SH-SY5Y (cell line): Measurements from ENCODE around the gene ZNF281.

Source experiments
- GATA2 ChIP-seq: IDR thresholded peaks from 2 replicates; pipeline ENCODE4 v1.6.1; 2011; ENCODE audit warnings: mild to moderate bottlenecking, low read depth, low read length
- GATA3 ChIP-seq: IDR thresholded peaks from 2 replicates; pipeline ENCODE4 v1.6.1; 2011; ENCODE audit warnings: low read depth, mild to moderate bottlenecking, low read length, moderate library complexity

The ZNF281 gene

DNA sequence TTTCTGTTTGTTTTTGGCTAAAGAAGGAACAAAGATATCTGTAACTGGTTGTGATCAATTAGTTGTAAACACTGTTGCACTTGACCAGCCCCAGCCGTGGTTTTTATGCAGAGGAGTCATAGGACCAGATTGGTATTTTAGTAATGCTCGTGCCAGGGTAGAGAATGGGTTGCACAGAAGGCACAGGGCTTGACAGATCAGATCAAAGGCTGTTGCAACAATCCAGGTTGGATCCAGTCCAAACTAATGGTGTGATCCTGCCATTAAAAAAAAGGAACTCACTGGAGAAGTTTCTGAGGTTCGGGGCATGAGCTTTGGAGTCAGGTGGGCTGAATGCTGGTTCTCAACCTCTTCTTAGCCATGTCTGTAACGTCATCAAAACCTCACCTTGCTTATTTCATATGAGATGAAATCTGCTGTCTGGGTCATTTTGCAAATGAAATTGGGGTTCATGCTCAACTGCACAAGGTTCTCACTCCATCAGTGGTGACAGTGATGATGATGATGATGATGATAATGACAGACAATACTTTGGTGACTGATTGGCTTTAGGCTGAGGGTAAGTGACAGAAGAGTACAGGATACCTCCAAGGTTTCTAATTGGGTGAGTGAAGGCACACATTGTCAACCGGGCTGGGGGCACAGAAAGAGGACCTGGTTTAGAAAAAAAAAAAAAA, 43.1 kb downstream of the ZNF281 start:
- TF ChIP-seq GATA2: no peak
- TF ChIP-seq GATA3: no peak

DNA sequence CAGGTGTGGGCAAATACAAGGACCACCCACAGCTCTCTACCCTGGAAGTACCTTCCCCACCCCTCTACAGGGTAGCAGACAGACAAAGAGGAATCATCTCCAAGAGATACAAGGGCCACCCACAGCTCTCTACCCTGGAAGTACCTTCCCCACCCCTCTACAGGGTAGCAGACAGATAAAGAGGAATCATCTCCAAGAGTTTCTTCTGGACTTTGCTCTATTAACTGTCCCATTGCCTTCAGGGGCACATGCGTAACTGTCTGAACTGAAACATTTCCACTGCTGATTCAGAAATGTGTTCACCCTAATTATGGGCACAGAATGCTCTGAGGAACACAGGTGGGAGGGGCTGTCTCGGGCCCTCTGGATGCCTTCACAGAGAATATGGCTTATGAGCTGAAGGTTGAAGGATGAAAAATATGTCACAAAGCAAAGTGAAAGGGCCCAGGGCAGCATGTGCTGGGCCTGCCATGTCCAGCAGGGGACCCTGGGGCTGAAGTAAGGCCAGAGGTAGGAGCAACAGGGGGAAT, 43.9 kb downstream of the ZNF281 start:
- TF ChIP-seq GATA3: no peak
- TF ChIP-seq GATA2: no peak

DNA sequence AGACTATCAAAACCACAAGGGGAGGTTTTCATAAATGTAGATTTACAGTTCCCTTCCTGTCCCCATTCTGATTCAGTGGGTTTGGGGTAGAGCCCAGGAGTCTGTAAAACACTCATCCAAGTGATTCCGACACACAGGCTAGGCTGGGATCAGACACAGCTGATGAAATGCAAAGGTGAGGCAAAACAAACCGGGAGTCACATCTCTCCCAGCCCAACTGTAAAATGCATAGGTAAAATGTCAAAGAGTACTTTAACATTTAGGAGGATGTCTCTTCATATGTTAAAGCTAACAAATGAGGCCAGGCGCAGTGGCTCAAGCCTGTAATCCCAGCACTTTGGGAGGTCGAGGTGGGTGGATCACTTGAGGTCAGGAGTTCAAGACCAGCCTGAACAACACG, 45.0 kb downstream of the ZNF281 start:
- no peak for TF ChIP-seq GATA3
- TF ChIP-seq GATA2: no peak

DNA sequence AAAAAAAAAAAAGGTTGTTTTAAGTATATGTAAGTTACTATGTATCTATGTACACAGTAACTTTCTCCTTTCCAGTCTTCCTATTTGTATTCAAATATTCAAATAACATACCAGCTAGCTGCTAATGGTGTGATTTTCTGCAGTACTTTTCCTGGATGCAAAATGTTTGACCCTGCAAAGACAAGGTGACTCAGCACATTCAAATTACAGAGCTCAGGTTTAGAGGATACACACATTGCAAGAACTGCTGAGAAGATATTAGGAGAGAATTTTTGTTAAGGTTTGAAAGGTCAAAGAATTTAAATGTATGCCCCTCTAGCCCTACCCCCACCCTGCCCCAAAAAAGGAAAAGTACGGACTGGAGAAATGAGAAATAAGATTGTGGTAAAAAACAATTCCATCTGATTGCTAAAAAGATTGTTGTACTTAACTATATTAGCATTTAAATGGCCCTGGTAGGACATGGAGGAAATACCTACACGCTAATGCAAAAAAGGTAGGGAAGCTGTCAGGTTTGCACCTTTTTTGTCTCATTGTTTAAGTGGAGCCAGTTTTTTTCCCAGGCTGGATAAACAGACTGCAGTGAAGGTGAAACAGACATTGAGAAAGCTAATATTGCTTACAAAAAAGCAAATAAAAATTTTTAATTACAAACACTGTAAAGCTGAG, 45.6 kb downstream of the ZNF281 start:
- TF ChIP-seq GATA3 (no peak), GATA2 (no peak)

DNA sequence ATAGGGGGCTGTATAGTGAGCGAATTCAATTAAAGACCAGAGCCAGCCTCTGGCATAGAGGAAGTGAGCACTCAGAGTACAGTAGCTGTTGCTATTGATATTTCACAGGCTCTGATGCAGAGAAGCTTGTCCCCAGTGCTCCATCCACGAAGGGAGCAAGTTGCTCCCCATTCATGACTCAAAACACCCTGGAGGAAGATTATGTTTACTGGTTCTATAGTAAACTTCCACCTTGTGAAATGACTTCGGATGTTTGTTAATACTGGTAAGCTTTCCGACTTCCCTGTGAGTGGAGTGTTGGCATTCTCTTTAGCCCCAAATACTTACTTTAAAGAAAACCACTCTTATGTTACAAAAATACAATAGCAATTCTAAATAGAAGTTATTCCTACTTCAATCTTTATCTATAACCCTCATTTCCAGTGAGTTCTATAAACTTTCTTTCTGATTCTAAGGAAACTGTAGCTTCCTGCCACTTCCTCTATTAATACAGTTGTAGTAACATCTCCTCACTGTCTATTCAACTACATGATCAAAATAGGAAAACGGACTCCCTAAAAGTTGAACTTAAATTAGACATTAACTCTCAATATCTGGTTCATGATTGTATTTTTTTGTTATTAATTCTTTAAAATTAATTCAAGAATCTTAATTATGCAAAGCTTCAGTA, 46.4 kb downstream of the ZNF281 start:
- no peak for TF ChIP-seq GATA2
- no peak for TF ChIP-seq GATA3

DNA sequence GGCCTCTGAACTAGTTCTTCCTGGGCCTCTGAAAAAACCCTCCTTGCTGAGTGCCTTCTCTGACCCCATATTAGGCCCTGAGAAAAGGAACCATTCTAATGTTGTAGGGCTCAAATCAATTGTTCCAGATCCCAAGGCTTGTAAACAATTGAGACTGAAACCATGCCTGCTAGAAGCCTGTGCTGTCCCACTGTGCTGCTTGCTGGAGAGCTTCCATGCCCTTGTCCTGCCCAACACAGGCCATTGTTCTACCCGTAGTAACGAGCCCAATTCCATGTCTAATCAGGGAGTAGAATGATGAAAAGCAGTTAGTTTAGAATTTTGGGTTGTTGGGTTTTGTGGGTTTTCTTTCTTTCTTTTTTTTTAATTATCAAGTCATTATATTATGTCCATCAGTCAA, 47.4 kb downstream of the ZNF281 start:
- TF ChIP-seq GATA2: no peak
- no peak for TF ChIP-seq GATA3

DNA sequence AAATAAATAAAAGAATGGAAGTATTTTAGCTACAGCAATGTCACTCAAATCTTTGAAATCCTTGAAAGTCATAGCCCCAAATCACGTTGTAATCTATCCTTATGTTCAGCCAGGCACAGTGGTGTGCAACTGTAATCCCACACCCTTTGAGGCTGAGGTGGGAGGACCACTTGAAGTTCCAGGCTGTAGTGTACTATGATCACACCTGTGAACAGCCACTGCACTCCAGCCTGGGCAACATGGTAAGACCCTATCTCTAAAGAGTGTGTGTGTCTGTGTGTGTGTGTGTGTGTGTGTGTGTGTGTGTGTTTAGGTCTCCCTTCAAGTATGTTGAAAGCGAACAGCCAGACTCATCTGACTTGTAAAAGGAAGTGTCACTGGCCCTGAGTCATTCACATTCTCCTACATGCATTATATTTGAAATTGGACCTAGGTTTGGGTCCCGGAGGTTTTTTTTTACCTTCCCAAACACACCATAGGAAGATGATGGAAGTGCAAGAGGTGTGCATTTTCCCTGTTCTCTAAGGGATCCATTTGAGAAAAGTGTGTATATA, 50.1 kb downstream of the ZNF281 start:
- TF ChIP-seq GATA3: no peak
- no peak for TF ChIP-seq GATA2

DNA sequence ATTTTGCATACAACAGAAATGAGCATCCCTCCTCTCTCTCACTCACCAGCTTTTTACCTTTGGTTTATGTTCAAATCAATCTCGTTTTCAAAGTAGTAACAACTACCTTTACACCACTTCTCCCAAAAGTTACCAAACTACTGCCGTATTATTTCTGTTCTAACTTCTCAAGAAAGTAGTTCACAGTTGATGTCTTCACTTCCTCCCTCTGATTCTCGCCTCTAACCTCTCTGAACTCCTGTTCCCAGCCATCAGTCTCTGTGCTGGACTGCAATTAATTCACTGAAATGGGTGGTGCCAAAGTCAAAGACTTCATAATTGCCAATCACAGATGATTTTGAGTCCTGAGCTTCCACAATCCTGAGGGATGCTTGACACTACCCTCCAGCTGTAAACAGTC, 54.0 kb downstream of the ZNF281 start:
- TF ChIP-seq GATA2 (no peak), GATA3 (no peak)
